HG03039 (cell line): ENCODE data around the gene PPP2R2D.

ENCODE experiments used
- ATAC-seq: cut with Tn5 transposase; IDR thresholded peaks from one replicate; pipeline ENCODE4 v1.9.1; 2021; ENCODE audit warnings: mild to moderate bottlenecking, moderate library complexity; ENCODE audit not compliant: unreplicated experiment

PPP2R2D gene

GRCh38 chr10:131886237-131886636 lies 14.6 kb upstream of the PPP2R2D start:
- no peak for ATAC-seq

GRCh38 chr10:131888186-131888604 lies 12.6 kb upstream of the PPP2R2D start:
- ATAC-seq, result no peak

GRCh38 chr10:131889755-131890154 lies 11.1 kb upstream of the PPP2R2D start:
- no peak for ATAC-seq

GRCh38 chr10:131890276-131891195 lies 10.3 kb upstream of the PPP2R2D start:
- no peak for ATAC-seq

GRCh38 chr10:131891196-131891928 lies 9.4 kb upstream of the PPP2R2D start:
- no peak for ATAC-seq

- ATAC-seq, result no peak
Measured at GRCh38 chr10:131891929-131892805, 8.6 kb upstream of the PPP2R2D start.

- no peak for ATAC-seq
Measured at GRCh38 chr10:131892806-131893675, 7.8 kb upstream of the PPP2R2D start.

- ATAC-seq, result no peak
Measured at GRCh38 chr10:131895116-131895515, 5.7 kb upstream of the PPP2R2D start.

GRCh38 chr10:131896403-131896802 lies 4.4 kb upstream of the PPP2R2D start:
- ATAC-seq, result no peak

- ATAC-seq, result no peak
Measured at GRCh38 chr10:131897297-131897899, 3.4 kb upstream of the PPP2R2D start.

- no peak for ATAC-seq
Measured at GRCh38 chr10:131898061-131898460, 2.7 kb upstream of the PPP2R2D start.

GRCh38 chr10:131898713-131899112 lies 2.1 kb upstream of the PPP2R2D start:
- ATAC-seq, result no peak

GRCh38 chr10:131899116-131899690 lies 1.6 kb upstream of the PPP2R2D start:
- ATAC-seq, result no peak

- ATAC-seq, result no peak
Measured at GRCh38 chr10:131899695-131900349, 986 bp upstream of the PPP2R2D start.

- peak; percentile 17 for ATAC-seq
Measured at GRCh38 chr10:131901181-131901829, 497 bp downstream of the PPP2R2D start.

- no peak for ATAC-seq
Measured at GRCh38 chr10:131902211-131902610, 1.4 kb downstream of the PPP2R2D start.

- ATAC-seq, result no peak
Measured at GRCh38 chr10:131902691-131903090, 1.9 kb downstream of the PPP2R2D start.

GRCh38 chr10:131905267-131905571 lies 4.4 kb downstream of the PPP2R2D start:
- no peak for ATAC-seq
